Coronary artery (tissue), 2 donors: ENCODE results near the gene RCBTB1.

ENCODE experiments used
- DNase-seq: peaks from one replicate; pipeline ENCODE4 v3.0.0-alpha.2; 2017; ENCODE audit warnings: low spot score
- H3K27ac ChIP-seq, 2 donors: fragments of 200-600 bp; sonication (generic); one replicate each; pipeline ENCODE4 v1.5.1; 2016 to 2019
- H3K4me3 ChIP-seq: fragments of 200-600 bp; sonication (generic); 2 replicates; pipeline ENCODE4 v1.5.1; 2016; ENCODE audit warnings: mild to moderate bottlenecking, moderate library complexity
- CTCF ChIP-seq: fragments of 200-600 bp; sonication (generic); IDR thresholded peaks from one replicate; pipeline ENCODE4 v1.5.1; 2019; ENCODE audit warnings: antibody characterized with exemption

Gene RCBTB1

GRCh38 chr13:49553888-49554287 is 31.5 kb downstream of the RCBTB1 start:
- no peak overlapping the region for H3K4me3 ChIP-seq
- no peak overlapping the region for H3K27ac ChIP-seq
- no peak for DNase-seq
- no peak for TF ChIP-seq CTCF

- no peak for TF ChIP-seq CTCF
- DNase-seq, result no peak
- Histone ChIP-seq H3K4me3 (no peak overlapping the region), H3K27ac (no peak overlapping the region)
These were observed 34.3 kb downstream of the RCBTB1 start for GRCh38 chr13:49550942-49551644.

GRCh38 chr13:49549289-49549688 is 36.1 kb downstream of the RCBTB1 start:
- no peak overlapping the region for H3K27ac ChIP-seq

GRCh38 chr13:49546561-49546960 is 38.8 kb downstream of the RCBTB1 start:
- no peak for TF ChIP-seq CTCF
- no peak for DNase-seq
- no peak overlapping the region for H3K27ac ChIP-seq
- H3K4me3 ChIP-seq, result no peak overlapping the region

More at GRCh38 chr13:49549289-49549688, 36.1 kb downstream of the RCBTB1 start:
- TF ChIP-seq CTCF, result no peak
- no peak overlapping the region for H3K4me3 ChIP-seq
- no peak for DNase-seq

- TF ChIP-seq CTCF, result no peak
- no peak overlapping the region for H3K27ac ChIP-seq
- no peak overlapping the region for H3K4me3 ChIP-seq
- DNase-seq, result no peak
These were observed 39.7 kb downstream of the RCBTB1 start for GRCh38 chr13:49545661-49546060.

GRCh38 chr13:49543656-49544055 is 41.7 kb downstream of the RCBTB1 start:
- no peak for DNase-seq
- H3K27ac ChIP-seq, result no peak overlapping the region
- H3K4me3 ChIP-seq, result no peak overlapping the region
- no peak for TF ChIP-seq CTCF

GRCh38 chr13:49540552-49540951 is 44.8 kb downstream of the RCBTB1 start:
- DNase-seq, result no peak
- no peak for TF ChIP-seq CTCF
- H3K27ac ChIP-seq, result peak overlapping the region in 1 of 2 donors; percentile 28
- peak overlapping the region; percentile 4 for H3K4me3 ChIP-seq
